Femur (tissue), 1 donor: ENCODE results near the gene SPOCK1.

Experiments
- DNase-seq: peaks from one replicate; pipeline ENCODE4 v3.0.0-alpha.2; 2017

Gene SPOCK1

DNA sequence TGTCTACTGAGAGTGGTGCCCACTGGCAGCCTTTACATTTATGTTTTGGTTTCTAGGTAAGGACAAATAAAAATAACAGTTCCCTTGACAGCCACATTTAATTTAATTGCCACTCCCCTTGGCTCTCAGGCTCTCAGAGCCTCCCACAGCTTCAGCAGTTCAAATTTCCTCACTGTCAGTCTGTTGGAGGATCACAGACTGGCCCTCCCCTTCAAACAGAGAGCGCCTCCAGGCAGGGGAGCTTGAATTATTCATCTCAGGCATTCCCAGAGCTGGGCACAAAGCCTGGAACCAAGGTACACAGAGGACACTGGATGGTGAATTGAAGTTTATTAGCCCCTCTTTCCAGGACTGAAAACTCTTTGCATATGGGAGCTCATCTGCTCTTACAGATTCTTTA lies 407.7 kb downstream of the SPOCK1 start:
- DNase-seq = no peak

DNA sequence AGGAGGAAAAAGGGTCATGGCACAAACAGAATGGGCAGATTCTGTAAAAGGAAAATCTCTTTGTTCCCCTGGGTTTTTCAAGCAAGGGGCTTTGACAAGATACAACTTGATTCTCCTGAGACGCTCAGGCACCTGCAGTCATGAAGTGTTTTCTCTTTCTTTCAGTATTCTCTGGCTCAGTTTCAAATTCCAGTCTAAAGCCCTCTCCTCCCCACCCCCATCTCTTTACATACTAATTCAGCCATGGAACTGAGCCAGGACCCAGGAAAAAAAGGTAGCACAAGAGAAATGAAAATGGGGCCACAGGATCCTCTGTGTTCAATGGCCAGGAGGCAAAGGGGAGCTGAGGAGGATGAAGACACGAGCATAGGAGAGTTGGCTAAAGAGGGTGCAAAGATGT lies 408.4 kb downstream of the SPOCK1 start:
- no peak for DNase-seq

DNA sequence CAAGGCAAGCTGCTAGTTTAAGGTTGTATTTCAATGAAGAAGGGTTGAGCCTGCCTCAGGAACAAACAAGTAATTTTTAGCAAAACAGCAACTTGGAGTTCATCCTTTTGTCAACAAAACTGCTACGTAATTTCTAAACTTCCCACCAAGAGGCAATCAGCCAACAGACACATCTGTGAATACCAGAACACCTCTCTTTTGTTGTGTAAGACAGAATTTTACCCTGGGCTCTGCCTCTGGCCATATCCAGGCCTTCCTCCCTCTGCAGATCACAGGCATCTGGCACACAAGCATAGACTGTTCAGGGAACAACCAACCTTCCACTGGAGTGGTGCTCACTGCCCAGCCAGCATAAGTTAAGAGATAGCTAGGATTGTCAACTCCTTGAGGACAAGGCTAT lies 409.0 kb downstream of the SPOCK1 start:
- no peak for DNase-seq

DNA sequence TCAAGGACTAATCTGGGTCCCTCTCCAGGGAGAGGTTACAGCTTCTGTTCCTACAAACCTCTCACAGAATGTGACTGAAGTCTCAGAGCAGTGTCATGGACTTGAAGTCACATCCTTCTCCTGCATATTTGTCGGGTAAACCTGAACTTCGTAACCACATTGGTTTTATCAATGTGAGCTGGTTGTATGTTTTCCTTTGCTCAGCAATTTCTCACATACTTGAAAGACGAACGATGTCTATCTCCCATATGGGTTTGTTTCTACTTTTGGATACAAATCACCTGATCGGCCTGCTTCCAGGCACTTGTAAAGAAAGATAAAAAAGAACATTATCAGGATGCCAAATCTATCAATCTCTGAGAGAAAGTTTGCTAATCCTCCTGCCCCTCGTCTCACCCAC lies 411.0 kb downstream of the SPOCK1 start:
- no peak for DNase-seq

DNA sequence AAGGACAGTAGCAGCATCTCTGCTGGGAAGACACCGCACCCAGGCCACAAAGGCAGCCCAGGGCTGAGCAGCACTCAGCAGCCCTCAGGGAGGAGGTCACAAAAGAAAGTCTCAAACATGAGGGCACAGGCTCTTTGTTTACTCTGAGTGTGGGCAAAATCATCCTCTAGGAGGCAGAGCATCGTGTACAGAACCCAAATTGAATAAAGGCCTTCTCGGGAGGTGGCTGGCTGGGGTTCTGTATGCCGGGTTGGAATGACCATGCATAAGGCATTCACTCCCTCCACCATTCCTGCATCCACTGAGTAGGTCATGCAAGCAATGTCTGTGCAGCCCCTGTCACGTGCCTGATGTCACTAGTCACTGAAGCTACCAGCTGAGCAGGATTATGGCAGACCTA lies 412.8 kb downstream of the SPOCK1 start:
- no peak for DNase-seq

DNA sequence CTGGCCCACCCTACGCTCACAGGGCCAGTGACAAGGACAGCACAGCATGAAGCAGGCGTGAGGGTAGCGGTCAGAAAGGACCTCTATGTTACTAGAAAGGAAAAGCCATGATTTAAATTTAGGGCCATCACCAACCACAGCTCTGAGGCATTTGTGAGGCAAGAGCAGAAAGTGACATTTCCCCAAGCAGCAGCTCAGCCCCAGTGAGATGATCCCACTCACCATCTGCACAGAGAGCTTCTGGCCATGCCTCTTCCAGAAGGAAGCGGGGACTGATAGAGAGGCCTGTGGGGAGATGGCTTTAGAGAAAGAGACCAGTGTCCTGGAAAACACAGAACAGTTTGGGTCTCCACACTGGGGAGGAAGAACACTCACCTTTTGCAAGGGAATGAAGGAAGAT lies 413.9 kb downstream of the SPOCK1 start:
- DNase-seq = no peak

DNA sequence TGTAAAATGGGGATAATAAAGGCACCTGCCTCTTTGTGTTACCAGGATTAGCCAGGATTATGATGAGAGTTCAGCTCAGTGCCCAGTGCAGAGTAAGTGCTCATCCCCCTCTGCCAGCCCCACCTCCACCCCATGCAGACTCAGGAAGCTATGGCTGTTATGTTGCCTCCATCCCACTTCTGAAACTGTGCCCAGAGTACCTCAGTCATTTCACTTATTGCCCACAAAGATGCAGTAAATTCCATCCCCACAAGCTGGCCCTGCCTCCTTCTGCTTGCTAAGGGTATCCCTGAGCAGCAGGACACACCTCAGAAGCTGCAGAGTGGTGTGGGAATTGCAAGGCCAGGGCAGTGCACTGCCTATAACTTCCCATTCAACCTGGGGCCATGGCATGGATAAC lies 415.1 kb downstream of the SPOCK1 start:
- no peak for DNase-seq

DNA sequence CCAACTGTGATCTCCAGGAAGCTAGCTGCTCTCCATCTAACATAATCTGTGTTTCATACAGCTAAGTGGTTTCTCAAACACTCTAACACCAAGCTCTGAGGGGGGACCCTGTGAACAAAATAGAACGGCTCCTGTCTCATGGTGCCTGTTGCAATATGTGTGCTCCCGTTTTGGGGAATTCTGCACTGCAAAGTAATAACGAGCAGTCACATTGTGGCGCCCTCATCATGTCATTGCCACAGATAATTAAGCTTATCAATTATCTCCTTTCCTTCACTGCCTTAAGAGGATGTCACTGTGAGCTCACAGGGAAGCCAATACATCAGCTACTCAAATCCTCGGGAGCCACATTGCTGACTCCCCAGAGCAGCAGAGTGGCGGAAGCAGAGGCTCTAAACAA lies 416.2 kb downstream of the SPOCK1 start:
- no peak for DNase-seq

DNA sequence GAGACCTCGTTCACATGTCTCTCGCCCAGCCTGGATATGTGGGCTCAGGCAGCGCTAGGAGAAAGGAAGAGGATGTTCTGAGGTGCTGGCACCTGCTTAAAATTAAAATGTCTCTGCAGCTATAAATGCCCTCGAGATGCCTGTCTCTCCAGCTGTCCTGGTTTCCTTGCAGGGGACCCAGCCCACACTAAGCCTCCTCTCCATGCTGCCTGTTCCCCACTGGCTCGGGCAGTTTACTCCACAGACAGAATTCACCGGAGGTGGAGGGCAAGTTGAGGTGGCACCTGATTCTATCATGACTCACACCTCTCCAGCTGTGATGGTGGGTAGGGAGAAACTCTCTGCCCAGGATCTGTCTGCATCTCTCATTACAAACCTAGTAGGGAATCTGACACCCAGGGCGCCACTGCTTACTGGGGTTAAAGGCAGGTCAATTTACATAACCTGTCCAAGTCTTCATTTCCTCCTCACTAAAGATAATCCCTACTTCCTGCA lies 420.9 kb downstream of the SPOCK1 start:
- no peak for DNase-seq

DNA sequence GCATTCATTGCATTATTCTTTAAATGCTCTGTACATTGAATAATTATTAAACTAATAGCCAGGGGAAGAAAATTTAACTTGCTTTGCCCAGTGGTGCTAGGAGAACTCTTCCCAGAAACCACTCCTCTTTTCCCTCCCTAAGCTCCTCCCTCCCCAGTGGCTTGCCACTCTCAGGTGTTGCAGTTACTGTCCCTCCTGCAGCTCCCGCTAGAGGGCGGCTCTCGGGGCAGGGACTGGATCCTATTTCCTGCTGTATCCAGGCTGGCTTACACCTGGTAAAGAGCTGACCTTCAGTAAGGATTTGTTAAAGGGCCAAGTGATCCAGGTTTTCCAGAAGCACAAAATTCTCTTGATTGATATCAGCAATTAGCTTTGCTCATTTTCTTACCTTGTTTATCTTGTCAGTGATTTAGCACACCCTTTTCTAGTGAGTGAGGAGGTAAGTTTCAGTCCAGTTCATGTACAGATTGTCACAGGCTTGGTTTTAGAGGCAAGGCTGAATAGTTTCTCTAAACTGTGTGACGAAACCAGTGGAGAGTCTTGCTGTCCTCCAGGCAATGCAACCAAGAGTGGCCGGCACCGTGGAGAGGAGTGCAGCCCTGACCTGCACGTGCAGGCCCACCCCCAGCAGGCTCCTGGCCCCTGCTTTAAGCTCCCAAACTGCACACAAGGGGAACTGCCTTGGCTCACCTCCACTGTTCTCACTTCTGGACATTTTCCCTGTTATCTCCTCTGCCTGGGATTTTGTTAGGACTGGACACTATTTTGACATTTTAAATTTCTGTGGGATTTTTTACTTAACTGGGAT lies 423.8 kb downstream of the SPOCK1 start:
- no peak for DNase-seq

DNA sequence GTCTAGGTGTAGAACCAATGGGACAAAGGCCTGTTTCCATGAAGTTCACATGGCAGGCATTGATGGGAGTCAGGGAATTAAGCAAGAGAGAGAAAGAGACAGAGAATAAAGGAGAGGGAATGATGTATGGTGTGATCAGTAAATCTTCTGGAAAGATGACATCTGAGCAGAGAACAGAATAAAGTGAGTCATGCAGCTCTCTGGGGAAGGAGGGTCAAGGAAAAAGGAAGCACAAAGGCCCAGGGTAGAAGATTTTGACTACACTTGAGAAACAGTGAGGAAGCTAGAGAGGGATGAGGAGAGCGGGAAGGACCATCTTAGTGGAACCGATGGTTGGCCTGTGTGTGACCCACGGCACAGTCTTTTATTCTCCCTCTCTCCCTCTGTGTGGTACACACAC lies 425.9 kb downstream of the SPOCK1 start:
- DNase-seq = no peak

DNA sequence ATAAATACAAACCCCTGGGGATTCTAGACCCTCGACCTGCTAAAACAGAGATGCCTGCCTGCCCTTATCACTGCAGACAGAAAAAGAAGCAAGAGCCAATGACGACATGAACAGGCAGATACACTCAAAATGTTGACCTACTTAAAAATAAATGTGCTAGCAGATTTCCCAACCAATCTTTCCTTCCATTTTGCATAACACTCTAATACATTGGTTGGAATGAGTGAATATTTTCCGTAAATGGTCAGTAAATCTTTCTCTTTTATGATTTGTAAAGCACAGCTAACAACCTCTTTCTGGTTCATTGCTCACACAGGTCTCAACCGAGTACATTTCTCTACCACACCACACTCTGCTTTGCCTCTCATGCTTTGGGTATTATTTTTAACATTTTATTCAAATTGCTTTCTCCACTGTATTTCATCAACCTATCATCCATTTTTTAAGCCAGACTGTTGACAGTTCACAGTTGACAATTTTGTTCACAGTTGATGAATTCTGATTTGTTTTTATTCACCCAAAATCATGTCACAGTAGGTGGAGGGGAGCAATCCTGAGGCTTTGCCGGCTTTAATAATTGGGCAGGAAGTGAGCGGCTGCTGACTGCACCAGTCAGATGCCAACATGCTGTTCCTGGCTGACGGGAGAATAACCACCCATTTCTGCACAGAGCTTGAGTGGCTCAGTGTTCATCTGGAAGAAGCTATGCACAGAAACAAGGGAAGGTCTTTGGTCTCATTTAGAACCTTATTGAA lies 426.6 kb downstream of the SPOCK1 start:
- DNase-seq = no peak

DNA sequence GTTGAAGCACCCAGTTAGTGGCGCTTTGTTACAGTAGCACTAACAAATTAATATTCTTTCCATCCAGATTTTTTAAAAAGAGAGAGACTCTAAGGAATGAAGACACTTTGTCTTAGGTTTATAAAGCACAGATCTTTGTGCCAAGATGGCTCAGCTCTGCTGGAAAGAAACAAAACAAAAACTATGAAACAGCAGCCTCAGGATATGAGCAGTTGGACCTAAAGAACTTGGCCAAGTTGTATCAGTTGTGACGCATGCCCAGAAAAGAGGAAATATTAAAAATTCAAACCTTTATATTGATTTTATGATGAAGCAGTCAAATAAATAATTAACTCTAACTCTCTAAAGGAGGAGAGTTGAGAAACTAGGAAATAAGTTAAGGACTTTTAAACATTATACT lies 427.2 kb downstream of the SPOCK1 start:
- DNase-seq = no peak

DNA sequence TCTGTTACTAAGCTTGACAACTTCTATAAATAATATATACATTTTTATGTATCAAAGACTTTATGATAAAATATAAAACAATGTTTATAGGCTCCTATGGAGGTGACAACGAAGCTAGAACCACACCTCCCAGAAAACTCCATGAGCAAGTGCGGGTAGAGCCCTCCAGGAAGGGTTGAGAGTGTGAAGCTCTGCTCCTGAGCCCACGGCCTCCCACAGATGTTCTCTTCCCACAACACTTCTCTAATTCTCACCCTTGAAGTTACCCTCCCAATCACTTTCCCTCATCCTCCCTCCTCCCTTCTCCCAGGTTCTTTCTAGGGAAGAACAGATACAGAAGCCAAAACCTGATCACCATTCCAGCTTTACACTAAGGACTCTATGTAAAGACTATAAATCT lies 427.6 kb downstream of the SPOCK1 start:
- DNase-seq = no peak

DNA sequence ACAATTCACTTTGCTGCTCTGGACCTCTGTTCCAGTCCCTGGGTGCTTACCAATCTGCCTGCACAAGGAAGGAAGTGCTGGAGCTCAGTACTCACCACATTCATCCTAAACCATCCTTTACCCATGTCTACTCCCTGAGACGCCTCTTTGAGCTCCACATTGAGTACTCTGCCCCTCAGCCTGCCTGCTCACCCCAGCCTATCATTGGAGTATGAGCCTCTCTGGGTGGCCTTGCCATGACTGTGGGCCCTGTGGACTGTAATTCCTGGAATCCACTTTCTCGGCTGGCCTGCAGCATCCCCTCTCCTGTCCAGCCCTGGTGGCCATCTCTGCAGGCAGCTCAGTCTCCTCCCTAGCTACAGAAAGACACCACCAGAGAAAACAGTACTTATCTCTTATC lies 428.6 kb downstream of the SPOCK1 start:
- DNase-seq = no peak

DNA sequence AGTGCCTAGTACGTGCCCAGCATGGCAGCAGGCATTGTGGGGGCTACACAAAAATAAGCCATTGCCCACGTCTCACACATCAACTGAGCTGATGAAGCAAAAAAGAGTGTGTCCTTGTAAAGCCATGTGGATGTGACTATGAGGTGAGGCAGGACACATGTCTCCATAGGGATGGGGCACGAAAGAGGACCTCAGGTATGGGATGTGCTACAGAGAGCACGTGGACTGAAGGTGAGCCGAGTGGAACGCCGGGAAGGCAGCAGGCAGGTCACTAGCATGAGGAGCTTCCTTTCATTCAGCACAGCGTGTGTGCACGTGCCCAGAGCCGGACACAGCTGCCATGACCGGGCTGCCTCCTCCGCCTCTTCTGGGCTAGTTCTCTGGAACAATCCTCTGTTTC lies 429.8 kb downstream of the SPOCK1 start:
- DNase-seq = no peak

DNA sequence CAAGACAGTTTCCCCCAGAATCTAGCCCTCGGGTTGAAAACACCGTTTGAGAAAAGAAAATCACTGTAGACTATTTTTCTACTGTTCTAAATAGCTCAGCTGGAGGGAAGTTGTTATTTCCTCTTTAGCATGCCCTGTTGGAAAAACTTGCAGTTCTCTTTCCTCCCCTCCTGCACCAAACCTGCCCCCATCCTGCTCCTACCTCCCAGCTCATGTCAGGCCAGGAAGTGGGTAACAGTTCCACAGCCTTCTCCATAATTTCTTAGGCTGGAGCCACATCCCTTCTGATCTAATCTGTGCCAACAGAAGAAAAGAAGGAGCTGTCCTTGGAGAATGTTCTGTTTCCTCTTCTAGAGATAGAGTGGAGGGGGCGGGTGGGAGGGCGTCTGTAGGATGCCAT lies 437.7 kb downstream of the SPOCK1 start:
- no peak for DNase-seq

DNA sequence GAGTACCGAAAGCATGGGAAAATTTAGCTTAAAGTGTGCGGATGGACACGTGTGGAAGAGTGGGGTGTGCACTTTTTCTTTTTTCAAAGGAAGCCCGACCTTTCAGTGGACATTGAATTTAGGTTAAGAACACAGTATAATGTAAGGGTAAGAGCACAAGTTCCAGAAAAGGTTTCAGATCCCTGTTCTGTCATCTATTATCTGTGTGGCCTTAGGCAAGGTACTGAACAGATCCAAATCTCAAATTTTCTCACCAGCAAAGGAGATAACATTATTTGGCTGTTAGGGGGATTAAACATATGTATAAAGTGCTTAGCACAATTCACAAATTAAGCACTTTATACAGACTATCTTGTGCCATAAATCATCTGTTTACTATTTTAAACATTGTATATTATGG lies 441.0 kb downstream of the SPOCK1 start:
- DNase-seq = no peak

DNA sequence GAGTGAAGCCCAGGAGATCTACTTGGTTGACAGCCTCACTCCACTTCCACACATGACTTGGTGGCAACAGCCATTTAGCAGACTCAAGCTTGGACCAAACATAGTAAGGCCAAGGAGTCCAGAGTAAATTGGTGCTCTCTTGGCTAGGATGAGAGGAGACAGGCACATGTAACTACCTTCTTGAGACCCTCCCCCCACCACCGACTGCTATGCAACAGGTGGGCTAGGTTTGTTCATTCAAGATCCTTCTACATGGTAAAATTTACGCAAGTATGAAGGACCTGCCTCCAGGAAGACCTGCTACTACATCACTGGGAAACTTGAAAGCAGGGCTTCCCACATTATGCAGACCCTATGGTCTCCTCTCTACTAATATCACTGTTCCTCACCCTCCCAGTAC lies 442.4 kb downstream of the SPOCK1 start:
- no peak for DNase-seq

DNA sequence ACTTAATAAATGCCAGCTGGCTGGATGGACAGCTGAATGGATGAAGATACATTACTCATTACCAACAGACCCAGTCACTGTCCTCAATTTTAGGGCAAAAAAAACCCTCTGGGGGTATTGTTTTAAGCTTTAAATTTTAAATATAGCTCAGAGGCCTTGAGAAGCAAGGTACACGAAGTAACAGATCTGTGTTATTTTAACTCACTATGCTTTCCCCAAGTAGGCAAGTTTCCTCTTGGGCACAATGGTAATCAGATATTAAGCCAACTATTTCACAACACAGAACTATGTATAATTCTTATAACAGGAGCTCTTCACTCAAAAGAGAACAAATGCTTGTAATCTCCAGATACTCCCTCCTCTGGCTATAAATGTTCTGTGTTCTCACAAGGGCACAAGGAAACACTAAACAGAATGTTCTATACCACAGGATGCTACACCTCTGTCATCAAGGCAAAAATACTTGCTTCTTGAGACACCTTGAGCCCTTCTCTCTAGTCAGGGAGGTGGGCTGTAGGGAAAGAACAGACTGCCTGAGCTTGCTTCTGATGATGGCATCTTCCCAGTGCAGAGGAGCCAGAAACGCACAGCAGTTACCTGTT lies 443.8 kb downstream of the SPOCK1 start:
- no peak for DNase-seq

DNA sequence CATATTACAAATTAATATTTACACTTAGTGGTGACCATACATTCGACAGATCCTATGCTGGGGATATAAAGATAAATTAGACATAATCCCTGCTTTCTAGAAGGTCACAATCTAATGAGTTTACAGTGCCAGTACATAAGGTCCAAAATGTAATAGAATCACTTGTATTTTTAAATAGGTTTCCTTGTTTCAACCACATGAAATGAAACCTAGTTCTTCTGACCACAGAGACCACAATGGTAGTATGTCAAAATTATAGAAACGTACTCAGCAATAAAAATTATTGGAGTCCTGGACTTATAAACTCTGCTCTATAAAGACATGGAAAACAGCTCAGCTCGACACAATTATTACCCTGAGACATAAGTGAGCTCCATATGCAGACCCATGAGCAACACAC lies 444.3 kb downstream of the SPOCK1 start:
- no peak for DNase-seq

DNA sequence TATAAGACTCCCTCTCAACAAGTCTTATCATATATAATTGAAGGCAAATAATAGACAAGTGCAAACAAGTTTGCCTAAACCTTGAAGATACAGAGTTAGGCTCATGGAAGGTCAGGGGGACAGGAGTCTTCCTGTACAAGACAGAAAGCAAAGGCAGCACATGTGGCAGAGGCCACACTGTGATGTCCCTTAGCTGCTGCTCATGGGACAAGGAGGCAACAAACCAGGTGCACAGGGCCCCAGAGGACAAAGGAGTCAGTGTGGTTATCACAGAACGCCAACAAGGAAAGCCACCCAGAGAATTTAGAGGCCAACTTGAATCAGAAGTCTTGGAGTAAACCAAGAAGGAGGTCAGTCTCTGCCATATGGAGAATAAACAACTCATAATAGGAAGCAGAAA lies 444.8 kb downstream of the SPOCK1 start:
- no peak for DNase-seq

DNA sequence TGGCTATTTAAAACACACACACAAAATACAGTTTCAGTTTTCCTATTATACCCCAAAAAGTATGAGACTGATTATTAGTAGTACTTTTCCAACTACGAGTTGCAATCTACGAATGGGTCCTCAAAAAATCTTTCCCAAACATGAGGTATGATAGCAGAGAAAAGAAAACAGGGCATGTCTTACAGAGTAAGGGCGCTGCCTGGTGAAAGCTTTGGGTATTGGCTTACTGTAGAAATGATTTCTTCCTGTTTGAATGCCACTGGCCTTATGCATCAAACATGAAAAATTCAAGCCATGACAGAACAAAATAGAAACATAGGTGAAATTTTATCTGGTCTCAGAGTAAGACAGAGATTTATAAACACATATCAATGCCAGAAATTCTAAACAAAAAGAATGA lies 448.0 kb downstream of the SPOCK1 start:
- no peak for DNase-seq
